Measurements from ENCODE around the gene SLC49A3. TPM values are rescaled to one million over a fixed set of nuclear protein-coding genes. Genes with fewer than 3 reads are reported as not detected.

Gene SLC49A3
- total RNA-seq, 1 experiment from 2014 or later = 0.47 TPM

DNA sequence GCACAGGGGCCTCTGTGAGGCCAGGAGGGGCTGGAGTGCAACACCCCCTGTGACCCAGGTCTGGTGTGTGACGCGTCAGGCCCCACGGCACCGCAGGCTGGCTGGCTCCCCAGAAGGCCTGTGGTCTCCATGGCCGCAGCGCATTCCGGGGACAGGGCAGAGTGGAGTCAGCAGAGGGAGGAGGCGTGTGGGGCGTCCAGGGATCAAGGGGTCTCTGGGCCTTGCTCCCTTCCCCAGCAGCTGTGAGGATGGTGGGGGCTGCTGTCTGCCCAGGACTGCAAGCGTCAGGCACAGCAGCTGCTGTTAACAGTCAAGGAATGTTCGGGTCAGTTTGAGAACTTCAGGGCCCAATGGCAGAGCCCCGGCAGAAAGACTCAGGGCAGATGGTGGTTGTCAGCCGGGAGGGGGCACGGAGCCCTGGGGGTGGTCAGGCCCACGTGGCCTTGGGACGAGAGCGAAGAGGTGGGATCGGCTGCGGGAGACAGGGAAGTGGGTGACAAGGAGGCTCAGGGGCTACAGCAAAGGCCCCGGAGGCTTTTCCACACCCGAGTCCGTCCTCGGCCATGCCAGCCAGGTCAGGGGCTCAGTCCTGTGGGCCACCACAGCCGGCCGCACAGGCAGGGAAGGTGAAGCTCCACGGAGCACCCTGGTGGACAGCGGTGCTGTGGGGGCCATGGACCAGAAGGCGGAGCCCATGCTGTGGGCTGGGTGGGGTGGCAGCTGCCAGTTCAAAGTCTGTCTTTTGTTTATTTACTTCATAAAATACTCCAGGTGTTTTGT, 35.0 kb upstream of the SLC49A3 start:
- peaks cover 6% of the 10 kb centered on the region for H3K36me3 ChIP-seq (ENCODE audit: insufficient read depth, low read length, poor library complexity, severe bottlenecking)
- no TSS peak for BruUV-seq (replicated peaks)
- no peak overlapping the region for H3K4me3 ChIP-seq (ENCODE audit: low read depth, low read length, poor library complexity, severe bottlenecking)
- intact Hi-C loops (cut with micrococcal nuclease; ENCODE audit: unreplicated experiment) = no loop called here
- POLR2A ChIA-PET (ENCODE audit: low non-redundant PET) = no interaction called here
- no peak for DNase-seq (ENCODE audit: low spot score)
- no peaks in the 10 kb centered on the region for H3K9me3 ChIP-seq (ENCODE audit: low read depth, low read length, poor library complexity, severe bottlenecking)
- TF ChIP-seq EZH2 (IDR thresholded peaks at IDR 0.05; ENCODE audit: borderline replicate concordance, low read depth, low read length, poor library complexity, severe bottlenecking) = no peak
- TF ChIP-seq, protein P1, sequence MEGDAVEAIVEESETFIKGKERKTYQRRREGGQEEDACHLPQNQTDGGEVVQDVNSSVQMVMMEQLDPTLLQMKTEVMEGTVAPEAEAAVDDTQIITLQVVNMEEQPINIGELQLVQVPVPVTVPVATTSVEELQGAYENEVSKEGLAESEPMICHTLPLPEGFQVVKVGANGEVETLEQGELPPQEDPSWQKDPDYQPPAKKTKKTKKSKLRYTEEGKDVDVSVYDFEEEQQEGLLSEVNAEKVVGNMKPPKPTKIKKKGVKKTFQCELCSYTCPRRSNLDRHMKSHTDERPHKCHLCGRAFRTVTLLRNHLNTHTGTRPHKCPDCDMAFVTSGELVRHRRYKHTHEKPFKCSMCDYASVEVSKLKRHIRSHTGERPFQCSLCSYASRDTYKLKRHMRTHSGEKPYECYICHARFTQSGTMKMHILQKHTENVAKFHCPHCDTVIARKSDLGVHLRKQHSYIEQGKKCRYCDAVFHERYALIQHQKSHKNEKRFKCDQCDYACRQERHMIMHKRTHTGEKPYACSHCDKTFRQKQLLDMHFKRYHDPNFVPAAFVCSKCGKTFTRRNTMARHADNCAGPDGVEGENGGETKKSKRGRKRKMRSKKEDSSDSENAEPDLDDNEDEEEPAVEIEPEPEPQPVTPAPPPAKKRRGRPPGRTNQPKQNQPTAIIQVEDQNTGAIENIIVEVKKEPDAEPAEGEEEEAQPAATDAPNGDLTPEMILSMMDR (conservative IDR thresholded peaks at IDR 0.05; ENCODE audit: low read depth, low read length) = no peak
- no peaks in the 10 kb centered on the region for H3K27me3 ChIP-seq (replicated peaks; ENCODE audit: insufficient read depth, low read depth, low read length, poor library complexity)
- H3K4me1 ChIP-seq (ENCODE audit: insufficient read depth, low read length, poor library complexity, severe bottlenecking) = peaks cover 12% of the 10 kb centered on the region
- CTCF ChIA-PET = no interaction called here
- no peak overlapping the region for H3K27ac ChIP-seq (ENCODE audit: low read depth, low read length, poor library complexity, severe bottlenecking)

DNA sequence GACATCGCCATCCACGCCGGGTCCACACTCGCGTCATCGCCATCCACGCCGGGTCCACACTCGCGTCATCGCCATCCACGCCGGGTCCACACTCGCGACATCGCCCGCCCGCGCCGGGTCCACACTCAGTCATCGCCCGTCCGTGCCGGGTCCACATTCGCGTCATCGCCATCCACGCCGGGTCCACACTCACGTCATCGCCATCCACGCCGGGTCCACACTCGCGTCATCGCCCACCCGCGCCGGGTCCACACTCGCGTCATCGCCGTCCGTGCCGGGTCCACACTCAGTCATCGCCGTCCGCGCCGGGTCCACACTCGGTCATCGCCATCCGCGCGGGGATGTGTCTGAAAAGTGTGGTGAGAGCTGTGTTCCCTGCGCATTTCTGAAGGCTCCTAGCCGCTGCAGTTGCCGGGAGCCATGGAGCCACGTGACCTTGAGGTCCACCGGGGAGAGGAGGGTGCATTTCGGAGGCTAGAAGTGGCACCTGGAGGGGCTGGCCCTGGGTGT, 34.0 kb upstream of the SLC49A3 start:
- intact Hi-C loops (cut with micrococcal nuclease; ENCODE audit: unreplicated experiment) = no loop called here
- H3K9me3 ChIP-seq (ENCODE audit: low read depth, low read length, poor library complexity, severe bottlenecking) = no peaks in the 10 kb centered on the region
- H3K36me3 ChIP-seq (ENCODE audit: insufficient read depth, low read length, poor library complexity, severe bottlenecking) = peaks cover 6% of the 10 kb centered on the region
- BruUV-seq (replicated peaks) = no TSS peak
- ChIA-PET CTCF (no interaction called here), POLR2A (ENCODE audit: low non-redundant PET) (no interaction called here)
- peaks cover 12% of the 10 kb centered on the region for H3K4me1 ChIP-seq (ENCODE audit: insufficient read depth, low read length, poor library complexity, severe bottlenecking)
- TF ChIP-seq, protein P1 (conservative IDR thresholded peaks at IDR 0.05; ENCODE audit: low read depth, low read length) = no peak
- no peak for TF ChIP-seq EZH2 (IDR thresholded peaks at IDR 0.05; ENCODE audit: borderline replicate concordance, low read depth, low read length, poor library complexity, severe bottlenecking)
- no peak overlapping the region for H3K27ac ChIP-seq (ENCODE audit: low read depth, low read length, poor library complexity, severe bottlenecking)
- H3K4me3 ChIP-seq (ENCODE audit: low read depth, low read length, poor library complexity, severe bottlenecking) = no peak overlapping the region
- DNase-seq (ENCODE audit: low spot score) = no peak
- no peaks in the 10 kb centered on the region for H3K27me3 ChIP-seq (replicated peaks; ENCODE audit: insufficient read depth, low read depth, low read length, poor library complexity)

DNA sequence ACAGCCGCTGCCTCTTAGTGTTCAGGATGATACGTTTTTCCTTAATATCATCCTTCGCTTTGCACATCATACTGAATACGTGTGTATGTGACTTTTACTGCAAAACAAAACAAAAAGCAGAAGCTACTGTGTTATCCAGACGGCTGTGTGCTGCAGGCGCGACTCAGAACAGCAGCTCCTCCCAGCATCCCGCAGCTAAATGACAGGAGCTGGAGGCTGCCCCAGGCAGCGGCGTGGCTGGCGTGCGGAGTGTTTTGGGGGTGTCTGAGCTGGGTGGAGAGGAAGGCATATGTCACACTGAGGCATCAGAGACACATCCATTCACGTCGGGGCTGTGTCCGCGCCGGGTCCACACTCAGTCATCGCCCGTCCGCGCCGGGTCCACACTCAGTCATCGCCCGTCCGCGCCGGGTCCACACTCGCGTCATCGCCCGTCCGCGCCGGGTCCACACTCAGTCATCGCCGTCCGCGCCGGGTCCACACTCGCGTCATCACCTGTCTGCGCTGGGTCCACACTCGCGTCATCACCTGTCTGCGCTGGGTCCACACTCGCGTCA, 33.3 kb upstream of the SLC49A3 start:
- TF ChIP-seq, protein P1 (conservative IDR thresholded peaks at IDR 0.05; ENCODE audit: low read depth, low read length) = no peak
- TF ChIP-seq EZH2 (IDR thresholded peaks at IDR 0.05; ENCODE audit: borderline replicate concordance, low read depth, low read length, poor library complexity, severe bottlenecking) = no peak
- no TSS peak for BruUV-seq (replicated peaks)
- H3K27me3 ChIP-seq (replicated peaks; ENCODE audit: insufficient read depth, low read depth, low read length, poor library complexity) = no peaks in the 10 kb centered on the region
- ChIA-PET CTCF (no interaction called here), POLR2A (ENCODE audit: low non-redundant PET) (no interaction called here)
- no peaks in the 10 kb centered on the region for H3K9me3 ChIP-seq (ENCODE audit: low read depth, low read length, poor library complexity, severe bottlenecking)
- peaks cover 12% of the 10 kb centered on the region for H3K4me1 ChIP-seq (ENCODE audit: insufficient read depth, low read length, poor library complexity, severe bottlenecking)
- no peak overlapping the region for H3K27ac ChIP-seq (ENCODE audit: low read depth, low read length, poor library complexity, severe bottlenecking)
- DNase-seq (ENCODE audit: low spot score) = no peak
- intact Hi-C loops (cut with micrococcal nuclease; ENCODE audit: unreplicated experiment) = no loop called here
- H3K36me3 ChIP-seq (ENCODE audit: insufficient read depth, low read length, poor library complexity, severe bottlenecking) = peaks cover 6% of the 10 kb centered on the region
- H3K4me3 ChIP-seq (ENCODE audit: low read depth, low read length, poor library complexity, severe bottlenecking) = no peak overlapping the region

All from A673 (cell line).